Spleen (tissue), 11 donors: Measurements from ENCODE around the gene RGS5. TPM values are rescaled to one million over a fixed set of nuclear protein-coding genes. Genes with fewer than 3 reads are reported as not detected.
"Not testable (repeated sequence)": the region's sequence is repeated elsewhere in the genome, so short reads cannot be mapped to it uniquely, and the experiment has no call there.

ENCODE experiments used
- DNase-seq: peaks from one replicate; pipeline ENCODE4 v3.0.0-alpha.2; 2020
- H3K27ac ChIP-seq, 8 donors: fragments of 200-600 bp; sonication (generic) in 7 of 8; 1 replicate in 4 of 8; 2 replicates in 4 of 8; pipeline versions ENCODE4 v1.5.0 to v1.8.0; 2016 to 2021; ENCODE audit warnings: inconsistent platforms in 4 of 8, mild to moderate bottlenecking in 4 of 8, moderate library complexity in 1 of 8
- H3K27me3 ChIP-seq, 7 donors: fragments of 200-600 bp; sonication (generic) in 6 of 7; replicated peaks in 1 of 7; 1 replicate in 4 of 7; 2 replicates in 3 of 7; pipeline versions ENCODE4 v1.5.0 to v1.8.0; 2016 to 2021; ENCODE audit warnings: inconsistent platforms in 3 of 7, mild to moderate bottlenecking in 1 of 7
- H3K36me3 ChIP-seq, 6 donors: fragments of 200-600 bp; sonication (generic) in 5 of 6; 1 replicate in 4 of 6; 2 replicates in 2 of 6; pipeline versions ENCODE4 v1.5.0 to v1.8.0; 2016 to 2021; ENCODE audit warnings: inconsistent platforms in 2 of 6
- H3K4me1 ChIP-seq, 6 donors: fragments of 200-600 bp; sonication (generic) in 5 of 6; 1 replicate in 3 of 6; 2 replicates in 3 of 6; pipeline versions ENCODE4 v1.5.0 to v1.8.0; 2016 to 2021; ENCODE audit warnings: inconsistent platforms in 3 of 6
- H3K4me3 ChIP-seq, 8 donors: fragments of 200-600 bp; sonication (generic) in 7 of 8; 1 replicate in 4 of 8; 2 replicates in 4 of 8; pipeline versions ENCODE4 v1.5.0 to v1.8.0; 2016 to 2021; ENCODE audit warnings: inconsistent platforms in 4 of 8, mild to moderate bottlenecking in 4 of 8, moderate library complexity in 2 of 8
- H3K9me3 ChIP-seq, 8 donors: fragments of 200-600 bp; sonication (generic) in 7 of 8; 1 replicate in 4 of 8; 2 replicates in 4 of 8; pipeline versions ENCODE4 v1.5.0 to v1.8.0; 2016 to 2021; ENCODE audit warnings: inconsistent platforms in 4 of 8
- POLR2A ChIP-seq, 3 donors: fragments of 450-650 bp; IDR thresholded peaks; one replicate each; pipeline ENCODE4 v1.5.1; 2017; ENCODE audit warnings: antibody characterized with exemption in 3 of 3, mild to moderate bottlenecking in 1 of 3
- POLR2AphosphoS5 ChIP-seq, 3 donors: sonication (generic); formaldehyde crosslinking; IDR thresholded peaks; one replicate each; pipeline ENCODE4 v1.5.1; 2017; ENCODE audit warnings: antibody characterized with exemption in 3 of 3
- WGBS, 5 donors: extraction: QIAGEN DNeasy Blood & Tissue Kit in 3 of 5; methylation state at CpG; one replicate each; pipeline versions ENCODE4 v1.1.5 to v1.1.7; 2013 to 2018; 5-methylcytosine and 5-hydroxymethylcytosine counted together
- intact Hi-C: fragments of 100-400 bp; cut with DNase I; formaldehyde crosslinking; loops from one replicate; pipeline ENCODE4 v1.15.0; 2023; ENCODE audit warnings: low total_unique reads
- polyA plus RNA-seq, 3 donors: library from polyadenylated mRNA; stranded (reverse); fragments of 200-250 nt; gene quantifications; one replicate each; pipeline ENCODE4 v1.2.1, GENCODE V29; 2013
- total RNA-seq, 7 donors: library from RNA; depleted of rRNA in 3 of 7; stranded (reverse); fragments of >200 nt in 3 of 7; fragmentation: NEBNext Ultra II Directional in 4 of 7; extraction: Animal tissue kit (Norgen Biotek cat#: 25700) in 4 of 7; gene quantifications; one replicate each; pipeline versions ENCODE4 v1.1.0 to v1.2.1, GENCODE V29; 2016 to 2021
- TF ChIP-seq, protein P1 (sequence below), 11 experiments: fragments of 200-600 bp in 7 of 11; fragments of 450-650 bp in 4 of 11; sonication (generic) in 4 of 11; IDR thresholded peaks in 8 of 11; conservative IDR thresholded peaks in 3 of 11; 1 replicate in 7 of 11; 2 replicates in 4 of 11; pipeline versions ENCODE4 v1.4.0 to v1.8.0; 2016 to 2021; ENCODE audit warnings: antibody characterized with exemption in 11 of 11, inconsistent platforms in 4 of 11, mild to moderate bottlenecking in 1 of 11
- donor health status: healthy with polysubstance abuse.
- donor health status: DM: no; HTN: no; CAD: no; lungs with moderate emphysema.
- donor health status: DM: no; HTN: no; CAD: no.
- donor health status: Bipolar disorder and iron deficiency.
- donor health status: healthy.
- donor health status: DM: no; HTN: no; CAD: no.
- donor health status: DM: yes; HTN: yes; CAD: no.

The RGS5 gene
- total and polyA plus RNA-seq, 10 donors, result 3.1 to 150 (median 22.7) TPM

DNA sequence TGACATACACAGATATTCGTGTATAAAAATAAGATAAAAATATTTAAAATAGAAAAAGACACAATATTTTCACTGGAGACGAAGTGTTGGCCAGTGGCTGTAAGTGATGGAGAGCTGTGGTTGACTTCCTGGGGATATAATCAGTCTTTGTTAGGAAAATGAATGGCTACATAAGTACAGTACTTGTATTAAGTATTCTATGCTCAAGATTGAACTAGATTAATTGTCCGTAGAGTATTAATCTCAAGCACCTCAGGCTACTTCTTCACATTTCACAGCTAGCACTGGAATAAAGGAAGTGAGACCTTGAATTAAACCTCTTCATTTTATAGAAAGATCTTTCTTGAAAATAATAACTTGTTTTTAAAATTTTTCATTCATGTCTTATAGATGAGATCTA is 39.0 kb upstream of the RGS5 start:
- Histone ChIP-seq H3K36me3 (no peaks in the 10 kb centered on the region), H3K27ac (no peak overlapping the region), H3K9me3 (no peaks in the 10 kb centered on the region), H3K27me3 (no peaks in the 10 kb centered on the region), H3K4me3 (no peak overlapping the region), H3K4me1 (no peaks in the 10 kb centered on the region)
- 89 to 97% (median 92%) methylated on average over 3 of the region's 3 CpGs for WGBS, 5 donors
- intact Hi-C loops, result no loop called here
- TF ChIP-seq POLR2A (IDR thresholded peaks at IDR 0.05) (no peak), POLR2AphosphoS5 (IDR thresholded peaks at IDR 0.05) (no peak)
- TF ChIP-seq, protein P1, sequence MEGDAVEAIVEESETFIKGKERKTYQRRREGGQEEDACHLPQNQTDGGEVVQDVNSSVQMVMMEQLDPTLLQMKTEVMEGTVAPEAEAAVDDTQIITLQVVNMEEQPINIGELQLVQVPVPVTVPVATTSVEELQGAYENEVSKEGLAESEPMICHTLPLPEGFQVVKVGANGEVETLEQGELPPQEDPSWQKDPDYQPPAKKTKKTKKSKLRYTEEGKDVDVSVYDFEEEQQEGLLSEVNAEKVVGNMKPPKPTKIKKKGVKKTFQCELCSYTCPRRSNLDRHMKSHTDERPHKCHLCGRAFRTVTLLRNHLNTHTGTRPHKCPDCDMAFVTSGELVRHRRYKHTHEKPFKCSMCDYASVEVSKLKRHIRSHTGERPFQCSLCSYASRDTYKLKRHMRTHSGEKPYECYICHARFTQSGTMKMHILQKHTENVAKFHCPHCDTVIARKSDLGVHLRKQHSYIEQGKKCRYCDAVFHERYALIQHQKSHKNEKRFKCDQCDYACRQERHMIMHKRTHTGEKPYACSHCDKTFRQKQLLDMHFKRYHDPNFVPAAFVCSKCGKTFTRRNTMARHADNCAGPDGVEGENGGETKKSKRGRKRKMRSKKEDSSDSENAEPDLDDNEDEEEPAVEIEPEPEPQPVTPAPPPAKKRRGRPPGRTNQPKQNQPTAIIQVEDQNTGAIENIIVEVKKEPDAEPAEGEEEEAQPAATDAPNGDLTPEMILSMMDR (IDR thresholded peaks at IDR 0.05 in 8 of 11, conservative IDR thresholded peaks at IDR 0.05 in 3 of 11), result no peak
- DNase-seq, result no peak

DNA sequence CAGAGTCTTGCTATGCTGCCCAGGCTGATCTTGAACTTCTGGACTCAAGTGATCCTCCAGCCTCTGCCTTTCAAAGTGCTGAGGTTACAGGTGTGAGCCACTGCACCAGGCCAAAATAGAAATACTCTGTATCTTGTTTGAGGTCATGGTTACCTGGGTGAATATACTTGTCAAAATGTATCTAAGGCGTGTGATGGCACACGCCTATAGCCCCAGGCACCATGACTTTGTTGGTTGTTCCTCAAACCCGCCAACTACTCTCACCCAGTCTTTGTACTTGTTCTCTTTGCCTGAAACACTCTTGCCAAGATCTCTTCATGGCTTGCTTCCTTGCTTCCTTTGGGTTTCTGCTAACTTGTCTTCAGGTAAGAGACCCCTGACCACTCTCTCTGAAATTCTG is 38.0 kb upstream of the RGS5 start:
- 90 to 96% (median 91%) methylated on average over 3 of the region's 3 CpGs for WGBS, 5 donors
- no peak overlapping the region for H3K27ac ChIP-seq
- no peaks in the 10 kb centered on the region for H3K27me3 ChIP-seq
- intact Hi-C loops, result no loop called here
- no peak for TF ChIP-seq POLR2AphosphoS5 (IDR thresholded peaks at IDR 0.05)
- H3K4me3 ChIP-seq, result no peak overlapping the region
- DNase-seq, result no peak
- no peaks in the 10 kb centered on the region for H3K9me3 ChIP-seq
- H3K4me1 ChIP-seq, result no peaks in the 10 kb centered on the region
- no peaks in the 10 kb centered on the region for H3K36me3 ChIP-seq

GRCh38 chr1:163233643-163234042 is 30.9 kb upstream of the RGS5 start:
- H3K4me1 ChIP-seq, H3K27ac ChIP-seq, H3K4me3 ChIP-seq, H3K9me3 ChIP-seq, H3K36me3 ChIP-seq, DNase-seq, H3K27me3 ChIP-seq, intact Hi-C loops: not testable (repeated sequence)
- WGBS, 5 donors, result 86 to 96% (median 92%) methylated on average over 3 of the region's 3 CpGs

- H3K27ac ChIP-seq, result no peak overlapping the region
- no peak for TF ChIP-seq POLR2AphosphoS5 (IDR thresholded peaks at IDR 0.05)
- TF ChIP-seq, protein P1 (IDR thresholded peaks at IDR 0.05 in 8 of 11, conservative IDR thresholded peaks at IDR 0.05 in 3 of 11), result no peak
- no peak for TF ChIP-seq POLR2A (IDR thresholded peaks at IDR 0.05)
- intact Hi-C loops, result no loop called here
- H3K9me3 ChIP-seq, result peaks cover 0 to 9% (median 3%) of the 10 kb centered on the region in 8 donors
- H3K27me3 ChIP-seq, result no peaks in the 10 kb centered on the region
- no peak for DNase-seq
- no peaks in the 10 kb centered on the region for H3K4me1 ChIP-seq
- H3K4me3 ChIP-seq, result no peak overlapping the region
- H3K36me3 ChIP-seq, result no peaks in the 10 kb centered on the region
- 49 to 56% (median 52%) methylated on average over 2 of the region's 2 CpGs for WGBS, 5 donors
Observed at GRCh38 chr1:163231385-163231784, 28.7 kb upstream of the RGS5 start.

- no peaks in the 10 kb centered on the region for H3K4me1 ChIP-seq
- 91 to 100% (median 97%) methylated on average over 3 of the region's 3 CpGs for WGBS, 5 donors
- H3K9me3 ChIP-seq, result peaks cover 0 to 9% (median 3%) of the 10 kb centered on the region in 8 donors
- H3K27me3 ChIP-seq, result no peaks in the 10 kb centered on the region
- DNase-seq, result no peak
- H3K4me3 ChIP-seq, result no peak overlapping the region
- H3K27ac ChIP-seq, result no peak overlapping the region
- TF ChIP-seq POLR2AphosphoS5 (IDR thresholded peaks at IDR 0.05), result no peak
- TF ChIP-seq, protein P1 (IDR thresholded peaks at IDR 0.05 in 8 of 11, conservative IDR thresholded peaks at IDR 0.05 in 3 of 11), result no peak
- TF ChIP-seq POLR2A (IDR thresholded peaks at IDR 0.05), result no peak
- no peaks in the 10 kb centered on the region for H3K36me3 ChIP-seq
- intact Hi-C loops, result no loop called here
Observed at GRCh38 chr1:163230827-163231226, 28.1 kb upstream of the RGS5 start.

DNA sequence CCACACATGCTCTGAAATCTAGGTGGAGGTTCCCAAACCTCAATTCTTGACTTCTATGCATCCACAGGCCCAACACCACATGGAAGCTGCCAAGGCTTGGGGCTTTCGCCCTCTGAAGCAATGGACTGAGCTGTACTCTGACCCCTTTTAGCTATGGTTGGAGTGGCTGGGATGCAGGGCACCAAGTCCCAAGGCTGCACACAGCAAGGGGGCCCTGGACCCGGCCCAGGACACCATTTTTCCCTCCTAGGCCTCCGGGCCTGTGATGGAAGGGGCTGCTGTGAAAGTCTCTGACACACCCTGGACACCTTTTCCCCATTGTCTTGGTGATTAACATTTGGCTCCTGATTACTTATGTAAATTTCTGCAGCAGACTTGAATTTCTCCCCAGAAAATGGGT is 25.6 kb upstream of the RGS5 start:
- H3K4me3 ChIP-seq, H3K27me3 ChIP-seq, H3K9me3 ChIP-seq, H3K36me3 ChIP-seq, DNase-seq, H3K27ac ChIP-seq, intact Hi-C loops, H3K4me1 ChIP-seq: not testable (repeated sequence)
- WGBS, 5 donors, result 68 to 92% (median 84%) methylated on average over 2 to 3 of the region's 3 CpGs
